AG04449 (cell line): ENCODE results near the gene SRL.
A peak's percentile ranks its signal among the peaks of the same experiment; 100 is the strongest.

Experiments
- CTCF ChIA-PET: fragments of 350-600 bp; formaldehyde crosslinking; extraction: SDS; loops from one replicate; lab custom pipeline; 2021; ENCODE audit warnings: antibody characterized with exemption; lab: Yijun Ruan, JAX
- POLR2A ChIA-PET: fragments of 400-600, 350-600 bp; formaldehyde crosslinking; extraction: SDS; loops from one replicate; lab custom pipeline; 2020; ENCODE audit warnings: antibody characterized with exemption, inconsistent platforms; lab: Yijun Ruan, JAX
- DNase-seq: peaks from one replicate; pipeline ENCODE4 v3.0.0-alpha.2; 2010; ENCODE audit warnings: low read depth, low spot score
- H3K4me3 ChIP-seq: 2 replicates; pipeline ENCODE4 v1.5.1; 2011; ENCODE audit warnings: low read depth, mild to moderate bottlenecking, control low read depth, low read length
- TF ChIP-seq, protein P1 (sequence below): IDR thresholded peaks from one replicate; pipeline ENCODE4 v1.5.1; 2011; ENCODE audit warnings: mild to moderate bottlenecking, moderate library complexity, low read length, control low read depth, inconsistent platforms; ENCODE audit not compliant: insufficient read depth; ENCODE audit errors: missing control alignments

Gene SRL

DNA sequence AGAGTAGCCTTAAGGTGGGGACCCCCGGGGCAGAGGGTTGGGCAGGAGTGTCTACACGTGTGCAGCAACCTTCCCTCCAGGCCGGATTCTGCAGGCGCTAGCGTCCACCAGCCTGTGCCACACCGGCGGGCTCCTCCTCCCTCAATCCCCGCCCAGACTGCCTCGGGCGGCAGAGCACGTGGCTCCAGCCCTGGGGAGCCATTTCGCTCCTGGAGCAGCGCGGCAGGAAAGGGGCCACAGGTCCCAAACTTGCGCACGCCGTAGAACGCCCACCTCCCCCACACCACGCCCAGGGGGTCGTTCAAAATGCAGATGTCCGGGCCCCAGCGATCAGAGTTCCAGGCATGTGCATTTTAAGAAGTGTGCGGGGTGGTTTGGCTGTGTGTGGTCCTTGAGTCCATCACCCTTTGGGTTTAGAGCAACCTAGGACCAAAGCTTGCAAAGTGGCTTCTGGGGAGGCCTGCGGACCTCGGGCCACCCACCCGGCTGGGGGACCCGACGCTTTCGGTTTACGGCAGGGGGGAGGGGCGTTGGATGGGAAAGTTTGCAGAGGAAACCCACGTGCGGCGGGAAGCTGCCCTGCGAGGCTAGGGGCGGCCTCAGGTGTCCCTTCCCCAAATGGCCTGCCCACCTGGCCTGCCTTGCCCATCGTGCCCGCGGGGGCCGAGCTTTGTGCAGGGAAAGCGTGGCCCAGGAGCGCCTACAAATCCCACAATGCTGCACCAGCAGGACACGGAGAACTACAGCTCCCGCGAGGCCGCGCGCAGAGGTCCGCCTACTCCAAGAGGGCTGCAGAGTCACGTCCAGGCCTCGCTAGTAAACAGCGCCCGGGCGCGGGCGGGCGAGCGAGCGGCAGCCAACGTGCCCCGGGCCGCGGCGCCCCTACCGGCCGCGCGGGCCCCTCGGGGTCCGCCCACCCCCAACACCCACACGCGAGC is 29.6 kb upstream of the SRL start:
- ChIA-PET CTCF (interaction anchor here (0.9 to 4.8 kb wide), 9 partner anchors 10 to 132 kb away, joined by 3 to 44 read pairs (median 6); no protein-coding TSS in a partner anchor), POLR2A (interaction anchor here (0.6 to 2.9 kb wide), 6 partner anchors 17 to 218 kb away, joined by 3 to 9 read pairs (median 3); no protein-coding TSS in a partner anchor)
- DNase-seq = no peak
- TF ChIP-seq, protein P1, sequence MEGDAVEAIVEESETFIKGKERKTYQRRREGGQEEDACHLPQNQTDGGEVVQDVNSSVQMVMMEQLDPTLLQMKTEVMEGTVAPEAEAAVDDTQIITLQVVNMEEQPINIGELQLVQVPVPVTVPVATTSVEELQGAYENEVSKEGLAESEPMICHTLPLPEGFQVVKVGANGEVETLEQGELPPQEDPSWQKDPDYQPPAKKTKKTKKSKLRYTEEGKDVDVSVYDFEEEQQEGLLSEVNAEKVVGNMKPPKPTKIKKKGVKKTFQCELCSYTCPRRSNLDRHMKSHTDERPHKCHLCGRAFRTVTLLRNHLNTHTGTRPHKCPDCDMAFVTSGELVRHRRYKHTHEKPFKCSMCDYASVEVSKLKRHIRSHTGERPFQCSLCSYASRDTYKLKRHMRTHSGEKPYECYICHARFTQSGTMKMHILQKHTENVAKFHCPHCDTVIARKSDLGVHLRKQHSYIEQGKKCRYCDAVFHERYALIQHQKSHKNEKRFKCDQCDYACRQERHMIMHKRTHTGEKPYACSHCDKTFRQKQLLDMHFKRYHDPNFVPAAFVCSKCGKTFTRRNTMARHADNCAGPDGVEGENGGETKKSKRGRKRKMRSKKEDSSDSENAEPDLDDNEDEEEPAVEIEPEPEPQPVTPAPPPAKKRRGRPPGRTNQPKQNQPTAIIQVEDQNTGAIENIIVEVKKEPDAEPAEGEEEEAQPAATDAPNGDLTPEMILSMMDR = no peak
- H3K4me3 ChIP-seq = peak overlapping the region; percentile 93

DNA sequence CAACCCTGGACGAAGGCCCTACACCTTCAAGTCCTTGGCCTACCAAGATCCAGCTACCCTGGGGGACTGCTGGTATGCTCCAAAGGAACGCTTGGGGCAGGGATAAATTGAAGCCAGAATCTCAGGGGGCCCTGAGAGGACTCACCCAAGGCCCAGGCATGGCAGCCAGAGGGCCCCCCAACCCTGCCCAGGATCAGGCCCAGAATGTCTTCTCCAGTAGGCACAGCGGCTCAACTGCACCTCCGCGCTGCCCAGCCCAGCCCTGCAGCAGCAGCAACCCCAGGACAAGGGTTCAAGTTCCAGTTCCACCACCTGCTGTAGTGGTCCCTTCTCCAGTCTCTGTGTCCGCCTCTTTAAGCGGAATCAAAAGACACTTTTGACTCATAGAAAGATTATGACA is 28.7 kb upstream of the SRL start:
- no peak overlapping the region for H3K4me3 ChIP-seq
- CTCF ChIA-PET = interaction anchor here (1.5 to 4.8 kb wide), 6 partner anchors 9 to 133 kb away, joined by 4 to 44 read pairs (median 11); no protein-coding TSS in a partner anchor
- TF ChIP-seq, protein P1 = no peak
- POLR2A ChIA-PET = interaction anchor here (1.7 kb wide), 1 partner anchor 16 kb away, joined by 3 read pairs; no protein-coding TSS in a partner anchor
- no peak for DNase-seq

DNA sequence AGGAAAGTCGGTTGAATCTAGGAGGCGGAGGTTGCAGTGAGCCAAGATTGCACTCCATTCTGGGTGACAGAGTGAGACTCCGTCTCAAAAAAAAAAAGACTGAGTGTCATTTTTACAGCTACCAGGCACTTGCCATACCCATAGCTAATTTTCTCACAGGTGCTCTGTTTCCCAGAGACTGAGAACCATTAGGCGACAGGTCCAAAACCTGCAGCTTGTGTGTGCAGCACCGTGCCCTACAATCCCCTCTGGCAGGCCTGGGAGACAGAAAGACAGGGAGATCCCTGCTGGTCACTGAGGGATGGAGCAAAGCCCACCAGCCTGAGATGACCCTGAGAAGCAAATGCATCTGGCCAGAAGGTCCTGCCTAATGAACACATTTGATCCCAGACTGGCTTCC is 28.2 kb upstream of the SRL start:
- TF ChIP-seq, protein P1 = no peak
- CTCF ChIA-PET = interaction anchor here (0.8 to 4.8 kb wide), 6 partner anchors 11 to 133 kb away, joined by 3 to 44 read pairs (median 10); no protein-coding TSS in a partner anchor
- POLR2A ChIA-PET = no interaction called here
- DNase-seq = no peak
- H3K4me3 ChIP-seq = no peak overlapping the region

DNA sequence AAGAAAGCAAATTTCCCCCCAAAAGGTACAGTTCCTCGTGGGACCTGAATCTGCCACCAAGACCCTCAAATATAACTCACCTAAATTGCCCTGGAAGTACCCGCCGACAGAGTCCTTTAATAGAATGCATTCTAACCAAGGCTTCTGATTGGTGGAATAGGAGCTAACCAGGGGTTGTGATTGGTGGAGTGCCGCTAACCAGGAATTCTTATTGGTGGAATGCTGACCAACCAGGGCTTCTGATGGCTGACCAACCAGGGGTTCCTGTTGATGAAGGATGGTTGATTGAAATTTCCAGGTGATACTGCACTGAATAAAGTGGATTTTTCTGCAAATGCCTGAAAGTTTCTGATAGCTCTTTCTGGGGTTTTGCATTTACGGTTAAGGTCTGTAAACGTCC is 24.5 kb upstream of the SRL start:
- ChIA-PET CTCF (interaction anchor here (1.2 to 6.0 kb wide), 5 partner anchors 13 to 138 kb away, joined by 3 to 68 read pairs (median 10); no protein-coding TSS in a partner anchor), POLR2A (no interaction called here)
- DNase-seq = no peak
- no peak overlapping the region for H3K4me3 ChIP-seq
- TF ChIP-seq, protein P1 = no peak

DNA sequence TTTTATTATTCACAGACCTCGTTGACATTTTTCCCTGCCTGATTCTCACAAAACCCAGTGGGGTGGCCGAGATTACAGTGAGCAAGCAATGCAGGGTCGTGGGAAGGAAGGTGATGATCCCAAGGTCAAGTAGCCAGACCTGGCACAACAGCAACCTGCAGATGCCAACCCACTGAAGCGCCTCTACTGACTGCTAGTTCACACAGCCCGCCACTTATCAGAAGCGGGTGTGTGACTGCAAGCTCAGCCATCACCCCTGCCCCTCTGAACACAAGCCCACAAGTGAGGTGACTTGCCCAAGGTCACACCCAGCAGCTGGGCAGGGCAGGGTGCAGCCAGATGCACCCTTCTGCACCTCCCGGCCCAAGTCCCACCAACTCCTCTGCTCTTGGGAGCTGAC is 23.8 kb upstream of the SRL start:
- H3K4me3 ChIP-seq = no peak overlapping the region
- POLR2A ChIA-PET = no interaction called here
- CTCF ChIA-PET = interaction anchor here (1.2 to 6.0 kb wide), 5 partner anchors 12 to 139 kb away, joined by 3 to 68 read pairs (median 10); no protein-coding TSS in a partner anchor
- DNase-seq = no peak
- TF ChIP-seq, protein P1 = no peak

DNA sequence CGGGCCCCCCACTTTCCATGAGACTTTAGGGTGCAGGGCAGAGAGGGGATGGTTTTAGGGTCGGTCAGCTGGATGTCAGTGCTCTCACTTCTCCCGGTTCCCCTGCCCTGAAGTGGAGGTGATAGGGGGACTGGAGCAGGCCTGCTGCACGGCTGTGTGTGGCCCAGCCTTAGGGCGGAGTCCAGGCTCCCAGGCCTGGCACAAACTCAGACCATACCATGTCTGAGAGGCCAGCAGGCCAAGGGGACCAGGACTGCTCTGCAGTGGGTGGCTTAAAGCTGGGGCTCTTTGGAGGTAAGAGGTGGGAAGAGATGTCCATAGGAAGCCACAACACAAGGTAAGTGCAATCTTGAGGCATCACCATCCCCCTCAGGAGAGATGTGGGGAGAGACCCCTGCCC is 22.7 kb upstream of the SRL start:
- no peak overlapping the region for H3K4me3 ChIP-seq
- ChIA-PET POLR2A (no interaction called here), CTCF (interaction anchor here (0.6 to 9.1 kb wide), 7 partner anchors 9 to 140 kb away, joined by 3 to 68 read pairs (median 4); partner anchors contain the start of gene TFAP4)
- no peak for DNase-seq
- TF ChIP-seq, protein P1 = no peak
